Measurements from ENCODE around the gene FHL1.
"Not testable (repeated sequence)": the region's sequence is repeated elsewhere in the genome, so short reads cannot be mapped to it uniquely, and the experiment has no call there.

FHL1 gene

DNA sequence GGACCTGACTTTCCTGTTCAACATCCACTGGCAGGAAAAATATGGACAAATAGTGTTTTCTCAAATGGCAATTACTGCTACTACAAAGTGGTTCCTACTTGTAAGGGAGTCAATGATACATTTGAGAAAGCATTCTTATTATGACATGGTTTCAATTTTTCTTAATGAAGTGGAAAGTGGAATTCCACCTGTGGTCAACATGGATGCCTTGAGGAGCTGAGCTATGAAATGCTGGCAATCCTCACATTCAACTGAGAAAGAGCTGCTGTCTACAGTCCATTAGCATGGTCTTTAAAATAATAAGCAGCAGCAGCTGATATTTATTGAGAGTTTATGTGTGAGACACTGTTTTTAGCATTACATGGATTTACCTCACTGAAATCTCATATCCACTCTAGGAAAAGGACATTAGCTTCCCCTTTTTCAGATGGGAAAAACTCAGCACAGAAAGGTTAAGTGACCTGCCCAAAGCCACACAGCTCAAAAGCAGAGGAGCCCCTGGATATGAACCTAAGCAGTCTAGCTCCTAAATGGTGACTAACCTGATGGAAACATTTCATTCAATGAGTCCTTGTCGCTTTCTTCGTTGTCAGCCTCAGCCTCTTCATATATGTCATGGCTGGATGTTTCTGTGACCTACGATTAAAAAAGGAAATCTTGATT, 74.6 kb downstream of the FHL1 start:
- Mint-ChIP-seq H3K9me3 (no peaks in the 10 kb centered on the region), H3K27ac (ENCODE audit: low read depth) (no peak overlapping the region), H3K4me3 (no peak overlapping the region), H3K4me1 (no peaks in the 10 kb centered on the region), H3K27me3 (no peaks in the 10 kb centered on the region), H3K36me3 (ENCODE audit: insufficient read depth) (peaks cover 31% of the 10 kb centered on the region)
- ATAC-seq (replicated peaks; ENCODE audit: extremely low read depth, poor library complexity, severe bottlenecking) (no peak), DNase-seq (ENCODE audit: low spot score in 2 of 2) (no peak)

DNA sequence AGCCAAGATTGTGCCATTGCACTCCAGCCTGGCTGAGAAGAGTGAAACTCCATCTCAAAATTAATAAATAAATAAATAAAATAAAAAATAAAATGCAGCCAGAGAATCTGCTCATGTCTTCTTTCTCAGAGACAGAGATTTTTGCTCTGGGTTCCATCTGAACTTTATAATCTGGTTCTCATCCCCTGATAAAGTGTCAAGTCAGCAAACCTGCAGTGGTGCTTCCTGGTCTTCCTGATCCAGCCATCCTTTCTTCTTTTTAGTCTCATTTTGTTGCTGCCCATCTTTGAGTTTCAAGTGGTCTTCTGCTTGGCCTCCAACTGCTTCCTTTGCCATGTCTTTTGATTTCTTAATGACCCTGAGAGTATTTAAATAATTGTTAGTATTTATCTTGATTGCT, 79.7 kb downstream of the FHL1 start:
- H3K9me3 Mint-ChIP-seq = no peaks in the 10 kb centered on the region
- peaks cover 12% of the 10 kb centered on the region for H3K4me1 Mint-ChIP-seq
- ATAC-seq (replicated peaks; ENCODE audit: extremely low read depth, poor library complexity, severe bottlenecking) = no peak
- no peak overlapping the region for H3K4me3 Mint-ChIP-seq
- H3K27me3 Mint-ChIP-seq = no peaks in the 10 kb centered on the region
- no peak for DNase-seq (ENCODE audit: low spot score in 2 of 2)
- peaks cover 17% of the 10 kb centered on the region for H3K36me3 Mint-ChIP-seq (ENCODE audit: insufficient read depth)
- no peak overlapping the region for H3K27ac Mint-ChIP-seq (ENCODE audit: low read depth)

DNA sequence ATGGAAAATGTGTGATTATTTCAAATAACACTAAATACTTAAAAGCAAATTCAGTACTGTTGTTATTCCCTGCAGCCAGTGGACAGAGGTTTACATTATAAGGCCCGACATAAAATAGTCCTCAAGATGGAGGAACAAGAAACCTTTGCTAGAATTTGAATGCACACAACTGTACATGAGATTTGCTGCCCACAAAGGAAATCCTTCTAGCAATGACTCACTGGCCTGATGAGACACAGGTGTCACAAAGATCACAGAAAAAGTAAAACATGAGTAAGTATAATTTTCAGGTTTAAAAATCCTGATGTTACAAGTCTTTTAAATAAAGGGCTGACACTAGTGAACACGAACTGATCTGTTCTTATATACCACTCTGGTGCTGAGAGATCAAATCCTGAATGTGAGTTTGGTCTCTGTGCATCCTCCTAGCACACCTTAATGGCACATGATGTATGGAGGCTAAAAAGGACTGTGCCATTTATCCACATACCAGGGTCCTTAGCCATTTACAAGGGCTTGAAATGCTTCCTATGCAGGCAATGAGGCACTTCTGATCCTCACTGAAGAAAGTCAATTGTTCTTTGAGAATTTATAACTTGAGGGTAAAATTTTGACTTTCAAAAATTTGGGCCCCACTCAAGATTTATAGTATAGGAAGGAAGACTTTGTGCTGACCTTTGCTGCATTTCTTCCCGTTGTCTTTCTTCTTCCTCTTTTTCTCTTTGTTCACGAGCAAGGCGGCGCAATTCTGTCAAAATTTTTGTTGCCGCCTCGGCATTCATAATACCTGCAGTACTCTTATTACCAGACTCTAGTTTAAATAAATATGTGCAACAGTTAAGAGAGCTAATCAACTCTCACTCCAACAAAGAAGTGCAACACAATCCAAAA, 80.9 kb downstream of the FHL1 start:
- Mint-ChIP-seq H3K36me3 (ENCODE audit: insufficient read depth) (peaks cover 19% of the 10 kb centered on the region), H3K9me3 (no peaks in the 10 kb centered on the region), H3K4me3 (no peak overlapping the region)

DNA sequence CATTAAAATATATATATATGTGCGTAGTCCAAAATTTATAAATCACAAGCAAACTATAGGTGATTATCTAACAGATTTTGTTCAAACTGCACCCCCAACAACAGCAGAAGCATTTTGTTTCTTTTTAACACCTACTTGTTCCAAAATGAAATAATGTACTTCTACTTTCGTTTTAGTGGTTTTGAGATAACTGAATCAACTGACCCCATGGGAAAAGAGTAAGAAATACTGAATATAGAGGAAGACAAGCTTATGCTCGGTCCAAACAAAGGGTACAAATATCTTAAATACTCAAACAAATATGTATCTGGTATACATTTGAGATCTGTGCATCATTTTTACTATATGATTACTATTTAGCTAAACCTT, 81.5 kb downstream of the FHL1 start:
- peaks cover 18% of the 10 kb centered on the region for H3K36me3 Mint-ChIP-seq (ENCODE audit: insufficient read depth)
- no peak overlapping the region for H3K4me3 Mint-ChIP-seq
- peaks cover 12% of the 10 kb centered on the region for H3K4me1 Mint-ChIP-seq
- no peak for DNase-seq (ENCODE audit: low spot score in 2 of 2)
- H3K27me3 Mint-ChIP-seq = no peaks in the 10 kb centered on the region
- peak overlapping the region; percentile 80 for H3K27ac Mint-ChIP-seq (ENCODE audit: low read depth)
- no peak for ATAC-seq (replicated peaks; ENCODE audit: extremely low read depth, poor library complexity, severe bottlenecking)
- no peaks in the 10 kb centered on the region for H3K9me3 Mint-ChIP-seq

More for the DNA sequence above, 80.9 kb downstream of the FHL1 start:
- Mint-ChIP-seq H3K4me1 (peaks cover 12% of the 10 kb centered on the region), H3K27me3 (no peaks in the 10 kb centered on the region), H3K27ac (ENCODE audit: low read depth) (peak overlapping the region; percentile 80)
- ATAC-seq (replicated peaks; ENCODE audit: extremely low read depth, poor library complexity, severe bottlenecking) = peak; percentile 49
- no peak for DNase-seq (ENCODE audit: low spot score in 2 of 2)

DNA sequence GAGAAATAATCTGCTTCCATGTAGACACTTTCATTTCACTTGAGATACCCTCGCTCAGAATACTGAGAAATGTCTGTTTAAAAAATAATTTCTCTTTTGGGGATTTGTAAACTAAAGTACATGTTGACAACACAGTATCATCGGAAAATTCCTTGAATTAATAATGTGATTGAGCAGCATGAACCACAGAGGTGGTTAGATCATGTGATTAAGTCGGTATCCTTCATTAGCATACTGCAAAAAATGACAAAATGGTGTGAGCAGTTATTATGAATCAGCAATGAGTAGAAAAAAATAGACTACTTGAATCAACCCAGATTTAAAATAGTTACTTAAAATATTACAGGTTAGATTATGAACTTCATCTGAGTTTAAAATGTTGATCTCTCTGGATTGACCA, 89.7 kb downstream of the FHL1 start:
- no peaks in the 10 kb centered on the region for H3K9me3 Mint-ChIP-seq
- peaks cover 23% of the 10 kb centered on the region for H3K36me3 Mint-ChIP-seq (ENCODE audit: insufficient read depth)
- H3K27ac Mint-ChIP-seq (ENCODE audit: low read depth) = no peak overlapping the region
- no peaks in the 10 kb centered on the region for H3K27me3 Mint-ChIP-seq
- H3K4me3 Mint-ChIP-seq = no peak overlapping the region
- DNase-seq (ENCODE audit: low spot score in 2 of 2) (no peak), ATAC-seq (replicated peaks; ENCODE audit: extremely low read depth, poor library complexity, severe bottlenecking) (no peak)
- no peaks in the 10 kb centered on the region for H3K4me1 Mint-ChIP-seq

DNA sequence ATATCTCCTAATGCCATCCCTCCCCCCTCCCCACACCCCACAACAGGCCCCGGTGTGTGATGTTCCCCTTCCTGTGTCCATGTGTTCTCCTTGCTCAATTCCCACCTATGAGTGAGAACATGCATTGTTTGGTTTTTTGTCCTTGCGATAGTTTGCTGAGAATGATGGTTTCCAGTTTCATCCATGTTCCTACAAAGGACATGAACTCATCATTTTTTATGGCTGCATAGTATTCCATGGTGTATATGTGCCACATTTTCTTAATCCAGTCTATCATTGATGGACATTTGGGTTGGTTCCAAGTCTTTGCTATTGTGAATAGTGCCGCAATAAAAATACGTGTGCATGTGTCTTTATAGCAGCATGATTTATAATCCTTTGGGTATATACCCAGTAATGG, 90.5 kb downstream of the FHL1 start:
- H3K4me1 Mint-ChIP-seq; H3K9me3 Mint-ChIP-seq; H3K4me3 Mint-ChIP-seq; H3K27me3 Mint-ChIP-seq; ATAC-seq (replicated peaks; ENCODE audit: extremely low read depth, poor library complexity, severe bottlenecking); DNase-seq (ENCODE audit: low spot score in 2 of 2); H3K27ac Mint-ChIP-seq (ENCODE audit: low read depth): not testable (repeated sequence)
- H3K36me3 Mint-ChIP-seq (ENCODE audit: insufficient read depth) = peaks cover 24% of the 10 kb centered on the region

DNA sequence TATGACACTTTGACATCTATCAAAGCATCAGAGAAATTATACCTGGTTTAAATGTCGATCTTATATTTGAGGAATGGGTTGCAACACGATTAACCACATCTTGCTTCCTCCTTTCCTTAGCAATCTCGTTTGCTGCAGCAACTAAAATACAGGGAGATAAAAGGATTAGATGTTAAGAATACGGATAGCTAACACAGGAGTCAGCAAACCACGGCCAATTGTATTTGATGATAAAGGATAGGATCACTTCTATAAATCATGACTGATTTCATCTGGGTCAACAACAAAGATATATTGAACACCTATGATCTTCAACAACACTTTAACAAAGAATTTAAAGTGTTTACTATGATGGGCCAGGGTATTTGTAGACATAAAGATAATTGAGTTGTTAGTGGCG, 98.9 kb downstream of the FHL1 start:
- H3K4me3 Mint-ChIP-seq = no peak overlapping the region
- DNase-seq (ENCODE audit: low spot score in 2 of 2) (no peak), ATAC-seq (replicated peaks; ENCODE audit: extremely low read depth, poor library complexity, severe bottlenecking) (no peak)
- H3K27me3 Mint-ChIP-seq = no peaks in the 10 kb centered on the region
- H3K9me3 Mint-ChIP-seq = no peaks in the 10 kb centered on the region
- H3K27ac Mint-ChIP-seq (ENCODE audit: low read depth) = no peak overlapping the region
- H3K36me3 Mint-ChIP-seq (ENCODE audit: insufficient read depth) = peaks cover 25% of the 10 kb centered on the region
- H3K4me1 Mint-ChIP-seq = peaks cover 5% of the 10 kb centered on the region

DNA sequence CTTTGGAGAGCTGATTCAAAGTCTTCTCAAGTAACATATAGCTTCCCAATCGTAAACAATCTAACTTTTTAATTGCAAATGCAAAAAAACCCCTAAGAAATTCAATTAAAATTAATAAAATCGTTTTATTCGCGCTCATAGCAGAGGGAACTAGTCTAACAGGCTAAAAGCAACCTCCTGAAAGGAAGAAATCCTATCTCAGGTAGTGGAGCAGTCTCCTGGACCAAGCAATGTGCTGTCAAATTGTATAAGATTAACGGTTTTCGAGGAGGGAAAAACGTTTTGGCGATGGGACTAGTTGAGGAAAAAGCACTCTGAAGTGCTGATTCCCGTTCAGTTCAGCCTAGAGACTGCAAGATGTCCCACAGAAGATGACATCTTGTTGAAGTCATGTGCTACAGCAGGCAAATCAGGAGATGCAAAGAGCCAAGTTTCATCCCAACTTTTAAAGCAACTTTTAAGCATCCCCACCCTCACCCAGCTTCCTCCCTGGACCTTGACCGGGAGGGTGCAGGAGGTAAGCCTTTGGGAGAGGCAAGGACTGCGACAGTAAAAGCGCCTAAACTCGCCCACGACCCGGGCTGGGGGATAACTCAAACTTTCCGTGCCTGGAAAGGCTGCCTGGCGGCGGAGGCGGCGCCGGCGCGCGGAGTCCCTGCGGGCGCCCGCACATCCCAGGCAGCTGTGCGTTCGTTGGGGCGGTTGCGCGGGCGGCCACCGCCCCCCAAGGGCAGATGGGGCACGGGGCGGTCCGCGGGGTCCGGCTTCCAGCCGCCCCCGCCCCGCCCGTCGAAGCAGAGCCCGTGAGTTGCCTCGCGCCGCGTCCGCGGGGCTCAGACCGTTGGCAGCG, 103.1 kb downstream of the FHL1 start:
- no peaks in the 10 kb centered on the region for H3K9me3 Mint-ChIP-seq
- H3K36me3 Mint-ChIP-seq (ENCODE audit: insufficient read depth) = peaks cover 5% of the 10 kb centered on the region
- H3K27ac Mint-ChIP-seq (ENCODE audit: low read depth) = no peak overlapping the region
- H3K4me1 Mint-ChIP-seq = peaks cover 5% of the 10 kb centered on the region
- peak overlapping the region; percentile 78 for H3K4me3 Mint-ChIP-seq
- no peak for ATAC-seq (replicated peaks; ENCODE audit: extremely low read depth, poor library complexity, severe bottlenecking)
- no peak for DNase-seq (ENCODE audit: low spot score in 2 of 2)
- no peaks in the 10 kb centered on the region for H3K27me3 Mint-ChIP-seq

DNA sequence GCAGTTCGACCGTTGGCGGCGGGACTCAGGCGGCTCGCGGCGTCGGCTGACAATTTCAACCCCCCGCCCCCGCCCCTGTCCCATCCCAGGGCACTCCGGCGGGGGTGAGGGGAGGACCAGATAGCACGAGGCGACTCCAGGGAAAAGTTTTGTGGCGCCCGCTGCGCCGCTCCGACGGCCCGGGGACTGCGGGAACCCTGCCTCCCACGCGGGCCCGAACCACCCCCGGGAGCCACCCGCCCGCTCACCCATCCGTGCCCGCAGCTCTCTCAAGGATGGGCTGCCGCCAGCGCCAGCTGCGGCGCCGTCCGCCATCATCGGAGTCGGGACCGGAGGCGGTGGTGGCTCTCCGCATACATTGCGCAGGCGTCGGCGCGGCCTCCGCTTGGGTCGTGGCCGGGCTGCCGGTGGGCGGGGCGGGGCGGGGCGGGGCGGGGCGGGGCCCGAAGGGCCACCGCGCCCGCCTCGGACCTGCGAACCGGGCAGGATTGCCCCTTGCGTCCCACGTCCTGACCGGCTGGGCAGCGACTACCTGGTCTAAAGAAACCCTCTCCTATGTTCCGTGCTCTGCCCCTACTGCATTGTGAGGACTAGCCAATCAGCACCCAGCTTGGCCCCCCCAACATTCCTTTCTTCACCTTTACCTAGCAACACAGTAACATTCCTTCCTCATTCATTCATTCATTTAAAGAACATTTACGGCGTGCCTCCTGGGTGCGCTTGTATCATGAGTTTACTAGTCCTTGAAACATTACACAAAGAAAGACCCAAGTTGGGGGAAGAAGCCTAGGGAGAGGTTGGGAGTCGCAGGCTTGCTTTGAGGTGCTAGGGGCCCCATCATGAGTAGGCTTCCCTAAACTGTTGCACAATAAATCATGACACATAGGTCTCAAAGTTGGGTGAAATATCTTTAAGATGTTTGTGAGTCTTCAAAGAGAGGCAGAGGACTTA, 104.0 kb downstream of the FHL1 start, which contains the start of gene MAP7D3:
Gene MAP7D3 (minus strand): TSS at position 360 of the 951 bp plus-strand sequence. CDS start 42 bp downstream, at position 318.
- Mint-ChIP-seq H3K9me3 (no peaks in the 10 kb centered on the region), H3K36me3 (ENCODE audit: insufficient read depth) (peaks cover 4% of the 10 kb centered on the region), H3K4me3 (peak within 1 kb of the TSS; percentile 78), H3K4me1 (peaks cover 5% of the 10 kb centered on the region), H3K27me3 (no peaks in the 10 kb centered on the region), H3K27ac (ENCODE audit: low read depth) (peak within 1 kb of the TSS; percentile 11)
- DNase-seq (ENCODE audit: low spot score in 2 of 2) (peak; percentile 28 to 33), ATAC-seq (replicated peaks; ENCODE audit: extremely low read depth, poor library complexity, severe bottlenecking) (peak; percentile 85)

DNA sequence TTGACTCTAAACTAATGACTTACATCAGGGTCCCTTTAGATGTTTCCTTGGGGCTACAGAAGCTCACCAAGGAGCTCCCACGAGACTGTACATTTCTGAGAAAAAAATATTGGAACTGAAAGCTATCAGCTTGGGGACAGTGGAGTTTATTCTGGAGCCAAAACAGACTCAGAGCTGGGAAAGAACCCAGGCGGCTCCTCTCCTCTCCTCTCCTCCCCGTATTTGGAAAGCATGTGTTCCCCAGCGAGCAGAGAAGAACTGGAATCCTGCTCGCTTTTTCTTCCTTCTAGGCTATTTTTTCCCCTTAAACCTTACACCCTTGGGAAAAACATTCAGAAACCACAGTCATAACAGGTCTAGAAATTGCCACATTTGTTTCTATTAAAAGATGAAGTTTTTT, 108.2 kb downstream of the FHL1 start:
- H3K27me3 Mint-ChIP-seq = no peaks in the 10 kb centered on the region

DNA sequence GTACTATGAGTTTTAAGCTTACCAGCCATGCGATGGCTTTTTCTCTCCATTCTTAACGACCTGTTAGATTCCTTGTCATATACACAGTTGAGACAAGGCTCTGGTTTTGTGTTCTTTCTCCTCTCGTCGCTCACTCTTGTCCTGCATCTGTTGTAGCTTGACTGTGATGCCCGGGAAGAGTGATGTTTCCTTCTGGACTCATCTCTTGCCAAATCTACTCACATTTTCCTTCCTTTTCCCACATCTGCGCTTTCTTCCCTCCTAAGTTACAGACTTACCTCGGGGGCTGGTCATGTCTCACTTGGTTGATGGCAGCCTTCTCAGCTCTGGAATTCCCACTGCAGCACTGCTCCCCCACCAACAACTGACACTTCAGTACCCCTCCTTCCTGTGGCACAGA, 108.7 kb downstream of the FHL1 start:
- H3K4me1 Mint-ChIP-seq = peaks cover 12% of the 10 kb centered on the region
- ATAC-seq (replicated peaks; ENCODE audit: extremely low read depth, poor library complexity, severe bottlenecking) = no peak
- H3K27me3 Mint-ChIP-seq = no peaks in the 10 kb centered on the region
- no peaks in the 10 kb centered on the region for H3K9me3 Mint-ChIP-seq
- DNase-seq (ENCODE audit: low spot score in 2 of 2) = no peak
- H3K4me3 Mint-ChIP-seq = no peak overlapping the region
- H3K27ac Mint-ChIP-seq (ENCODE audit: low read depth) = no peak overlapping the region
- peaks cover 1% of the 10 kb centered on the region for H3K36me3 Mint-ChIP-seq (ENCODE audit: insufficient read depth)

More for the DNA sequence above, 108.2 kb downstream of the FHL1 start:
- Mint-ChIP-seq H3K9me3 (no peaks in the 10 kb centered on the region), H3K27ac (ENCODE audit: low read depth) (no peak overlapping the region), H3K4me1 (peaks cover 12% of the 10 kb centered on the region), H3K4me3 (no peak overlapping the region), H3K36me3 (ENCODE audit: insufficient read depth) (peaks cover 1% of the 10 kb centered on the region)
- no peak for ATAC-seq (replicated peaks; ENCODE audit: extremely low read depth, poor library complexity, severe bottlenecking)
- no peak for DNase-seq (ENCODE audit: low spot score in 2 of 2)
